Astrocyte (in vitro differentiated cells and primary cell): ENCODE measurements around the gene DELE1.

Experiments
- CTCF ChIP-seq: IDR thresholded peaks from 2 replicates; pipeline ENCODE4 v1.5.1; 2011; ENCODE audit warnings: low read depth, mild to moderate bottlenecking, inconsistent platforms, low read length, moderate library complexity; ENCODE audit not compliant: insufficient read depth
- EZH2 ChIP-seq: IDR thresholded peaks from 2 replicates; pipeline ENCODE4 v1.6.1; 2012; ENCODE audit warnings: mild to moderate bottlenecking, low read length, inconsistent platforms; ENCODE audit not compliant: insufficient read depth

GRCh38 chr5:141960449-141961323 lies 37.0 kb downstream of the DELE1 start:
- peak; percentile 89 for TF ChIP-seq CTCF
- TF ChIP-seq EZH2: no peak
